Measurements from ENCODE around the gene SLC22A23.

SLC22A23 gene

GRCh38 chr6:3316818-3317217 is 140.0 kb downstream of the SLC22A23 start:
- no peak for DNase-seq (ENCODE audit: low read depth)

- no peak for DNase-seq (ENCODE audit: low read depth)
Observed at GRCh38 chr6:3316331-3316730, 140.5 kb downstream of the SLC22A23 start.

- no peak for DNase-seq (ENCODE audit: low read depth)
Observed at GRCh38 chr6:3315841-3316240, 141.0 kb downstream of the SLC22A23 start.

GRCh38 chr6:3314621-3315467 is 142.0 kb downstream of the SLC22A23 start:
- DNase-seq (ENCODE audit: low read depth) = no peak

GRCh38 chr6:3314176-3314575 is 142.7 kb downstream of the SLC22A23 start:
- no peak for DNase-seq (ENCODE audit: low read depth)

GRCh38 chr6:3312604-3313231 is 144.1 kb downstream of the SLC22A23 start:
- no peak for DNase-seq (ENCODE audit: low read depth)

- no peak for DNase-seq (ENCODE audit: low read depth)
Observed at GRCh38 chr6:3311826-3312225, 145.0 kb downstream of the SLC22A23 start.

- DNase-seq (ENCODE audit: low read depth) = no peak
Observed at GRCh38 chr6:3310703-3311102, 146.1 kb downstream of the SLC22A23 start.

GRCh38 chr6:3310051-3310448 is 146.8 kb downstream of the SLC22A23 start:
- DNase-seq (ENCODE audit: low read depth) = no peak

GRCh38 chr6:3309391-3310050 is 147.3 kb downstream of the SLC22A23 start:
- DNase-seq (ENCODE audit: low read depth) = no peak

- DNase-seq (ENCODE audit: low read depth) = no peak
Observed at GRCh38 chr6:3308106-3308505, 148.7 kb downstream of the SLC22A23 start.

GRCh38 chr6:3307436-3307835 is 149.4 kb downstream of the SLC22A23 start:
- DNase-seq (ENCODE audit: low read depth) = no peak

GRCh38 chr6:3306848-3307247 is 150.0 kb downstream of the SLC22A23 start:
- no peak for DNase-seq (ENCODE audit: low read depth)

- DNase-seq (ENCODE audit: low read depth) = no peak
Observed at GRCh38 chr6:3305831-3306230, 151.0 kb downstream of the SLC22A23 start.

- no peak for DNase-seq (ENCODE audit: low read depth)
Observed at GRCh38 chr6:3305216-3305565, 151.7 kb downstream of the SLC22A23 start.

GRCh38 chr6:3304500-3305215 is 152.2 kb downstream of the SLC22A23 start:
- no peak for DNase-seq (ENCODE audit: low read depth)

GRCh38 chr6:3303795-3304411 is 152.9 kb downstream of the SLC22A23 start:
- DNase-seq (ENCODE audit: low read depth) = no peak

- DNase-seq (ENCODE audit: low read depth) = no peak
Observed at GRCh38 chr6:3301506-3301905, 155.3 kb downstream of the SLC22A23 start.

- no peak for DNase-seq (ENCODE audit: low read depth)
Observed at GRCh38 chr6:3299221-3299620, 157.6 kb downstream of the SLC22A23 start.

- no peak for DNase-seq (ENCODE audit: low read depth)
Observed at GRCh38 chr6:3297909-3298308, 158.9 kb downstream of the SLC22A23 start.

GRCh38 chr6:3297006-3297405 is 159.8 kb downstream of the SLC22A23 start:
- no peak for DNase-seq (ENCODE audit: low read depth)

GRCh38 chr6:3296537-3296936 is 160.3 kb downstream of the SLC22A23 start:
- DNase-seq (ENCODE audit: low read depth) = no peak
